Measurements from ENCODE around the gene MVB12B.

Gene MVB12B

DNA sequence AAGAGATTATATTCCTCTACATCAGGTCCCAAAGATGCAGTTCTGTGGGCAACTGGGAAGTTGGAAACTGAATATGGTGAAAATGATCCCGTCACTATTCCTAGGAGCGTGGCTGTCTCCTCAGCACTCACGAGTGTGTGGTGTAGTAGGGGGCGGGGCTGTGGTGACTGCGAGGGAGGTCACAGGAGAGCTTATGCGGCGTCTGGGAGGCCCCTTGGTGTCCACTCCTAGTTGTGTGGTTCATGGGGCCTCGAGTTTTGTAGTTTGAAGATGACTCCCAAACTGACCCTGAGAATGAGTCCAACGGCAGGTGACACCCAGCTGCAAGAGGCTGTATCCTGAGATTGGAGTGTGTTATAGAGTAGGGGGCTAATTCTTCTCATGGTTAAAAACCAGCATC lies 68.2 kb downstream of the MVB12B start:
- TF ChIP-seq ZFX (IDR thresholded peaks at IDR 0.05; ENCODE audit: borderline replicate concordance) = no peak
- TF ChIP-seq, protein P1, sequence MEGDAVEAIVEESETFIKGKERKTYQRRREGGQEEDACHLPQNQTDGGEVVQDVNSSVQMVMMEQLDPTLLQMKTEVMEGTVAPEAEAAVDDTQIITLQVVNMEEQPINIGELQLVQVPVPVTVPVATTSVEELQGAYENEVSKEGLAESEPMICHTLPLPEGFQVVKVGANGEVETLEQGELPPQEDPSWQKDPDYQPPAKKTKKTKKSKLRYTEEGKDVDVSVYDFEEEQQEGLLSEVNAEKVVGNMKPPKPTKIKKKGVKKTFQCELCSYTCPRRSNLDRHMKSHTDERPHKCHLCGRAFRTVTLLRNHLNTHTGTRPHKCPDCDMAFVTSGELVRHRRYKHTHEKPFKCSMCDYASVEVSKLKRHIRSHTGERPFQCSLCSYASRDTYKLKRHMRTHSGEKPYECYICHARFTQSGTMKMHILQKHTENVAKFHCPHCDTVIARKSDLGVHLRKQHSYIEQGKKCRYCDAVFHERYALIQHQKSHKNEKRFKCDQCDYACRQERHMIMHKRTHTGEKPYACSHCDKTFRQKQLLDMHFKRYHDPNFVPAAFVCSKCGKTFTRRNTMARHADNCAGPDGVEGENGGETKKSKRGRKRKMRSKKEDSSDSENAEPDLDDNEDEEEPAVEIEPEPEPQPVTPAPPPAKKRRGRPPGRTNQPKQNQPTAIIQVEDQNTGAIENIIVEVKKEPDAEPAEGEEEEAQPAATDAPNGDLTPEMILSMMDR (IDR thresholded peaks at IDR 0.05) = no peak
- H3K27ac ChIP-seq = no peak overlapping the region

DNA sequence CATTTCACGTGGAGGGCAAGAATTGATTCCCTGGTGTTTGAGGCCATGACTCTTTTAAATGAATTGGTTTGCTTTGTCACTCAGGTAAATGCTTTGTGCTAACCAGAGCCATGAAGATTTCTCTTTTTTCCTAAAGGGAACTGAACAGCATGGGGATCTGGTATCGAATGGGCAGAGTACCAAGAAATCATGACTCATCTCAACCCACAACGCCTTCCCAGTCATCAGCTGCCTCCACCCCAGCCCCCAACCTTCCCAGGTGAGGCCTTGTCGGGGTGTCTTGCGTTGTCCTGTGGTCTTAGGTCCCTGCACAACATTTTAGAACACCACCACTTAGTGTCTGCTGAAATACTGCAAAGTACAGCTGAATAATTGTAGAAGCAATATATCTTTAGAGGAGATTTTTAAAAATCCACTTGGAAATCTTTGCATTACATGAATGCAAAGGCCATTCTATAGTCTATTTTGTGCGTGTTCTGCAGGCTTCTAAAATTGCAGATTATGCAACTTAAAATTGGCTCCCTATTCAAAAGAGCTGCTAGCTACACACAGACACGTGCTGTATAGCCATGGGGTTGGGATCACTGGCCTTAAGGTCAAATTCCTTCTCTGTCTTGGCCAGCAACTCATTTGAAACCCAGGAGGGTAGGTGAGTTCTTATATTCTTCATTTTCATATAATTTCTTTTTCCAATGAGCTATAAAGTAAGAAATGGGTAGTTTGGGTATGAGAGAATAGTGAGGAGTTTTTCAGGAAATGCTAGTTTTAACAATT lies 69.0 kb downstream of the MVB12B start:
- TF ChIP-seq, protein P1 (IDR thresholded peaks at IDR 0.05) = no peak
- TF ChIP-seq ZFX (IDR thresholded peaks at IDR 0.05; ENCODE audit: borderline replicate concordance) = no peak
- H3K27ac ChIP-seq = no peak overlapping the region

DNA sequence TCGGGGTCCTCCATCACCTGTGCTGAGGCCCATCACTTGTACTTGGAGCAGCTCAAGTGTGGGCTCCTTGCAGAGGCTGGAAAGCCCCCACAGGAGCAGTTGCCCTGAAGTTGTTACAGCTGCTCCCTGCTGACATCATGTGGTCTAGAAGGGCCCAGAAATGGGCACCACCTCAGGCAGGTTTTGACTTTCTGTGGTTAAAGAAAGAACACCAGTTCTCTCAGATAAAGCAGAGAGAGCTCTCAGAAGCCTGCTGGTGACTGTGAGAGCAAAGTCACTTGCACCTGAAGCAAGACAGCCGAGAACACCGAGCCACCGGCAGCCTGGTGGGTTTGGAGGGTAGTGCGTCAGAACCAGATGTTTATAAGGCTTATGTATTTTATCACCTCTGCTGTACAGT lies 70.4 kb downstream of the MVB12B start:
- TF ChIP-seq, protein P1 (IDR thresholded peaks at IDR 0.05) = no peak
- TF ChIP-seq ZFX (IDR thresholded peaks at IDR 0.05; ENCODE audit: borderline replicate concordance) = no peak

DNA sequence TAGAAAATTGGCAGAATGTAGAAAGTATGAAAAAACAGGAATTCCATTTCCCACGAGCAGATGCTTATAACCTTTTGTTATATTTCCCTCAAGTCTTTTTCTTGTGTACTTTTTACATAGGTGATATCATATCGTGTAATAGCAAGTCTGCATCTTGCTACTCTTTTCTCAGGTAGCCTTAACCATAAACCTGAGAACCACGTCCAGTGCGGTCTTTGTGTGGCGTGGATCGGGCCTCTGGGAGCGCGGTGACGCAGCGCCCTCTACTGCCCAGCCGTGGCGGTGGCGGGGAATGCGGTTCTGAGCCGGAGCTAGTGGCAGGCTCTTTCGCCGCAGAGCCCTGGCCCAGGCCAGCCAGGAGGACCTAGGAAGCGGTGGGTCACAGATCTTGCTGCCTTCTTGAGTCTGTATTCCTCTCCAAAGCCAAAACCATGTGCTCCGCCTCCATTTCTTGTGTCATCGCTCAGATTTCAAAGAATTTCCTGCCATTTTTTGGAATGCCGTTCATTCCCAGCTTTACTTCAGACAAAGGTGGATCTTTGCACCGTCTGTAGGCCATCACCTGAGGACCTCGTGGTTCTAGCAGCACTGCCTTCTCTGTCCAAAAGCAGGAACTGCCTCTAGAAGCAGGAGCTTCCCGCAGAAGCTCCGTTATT lies 71.9 kb downstream of the MVB12B start:
- TF ChIP-seq ZFX (IDR thresholded peaks at IDR 0.05; ENCODE audit: borderline replicate concordance) = no peak
- TF ChIP-seq, protein P1 (IDR thresholded peaks at IDR 0.05) = peak; percentile 98
- H3K27ac ChIP-seq = no peak overlapping the region

More for the DNA sequence above, 70.4 kb downstream of the MVB12B start:
- no peak overlapping the region for H3K27ac ChIP-seq

DNA sequence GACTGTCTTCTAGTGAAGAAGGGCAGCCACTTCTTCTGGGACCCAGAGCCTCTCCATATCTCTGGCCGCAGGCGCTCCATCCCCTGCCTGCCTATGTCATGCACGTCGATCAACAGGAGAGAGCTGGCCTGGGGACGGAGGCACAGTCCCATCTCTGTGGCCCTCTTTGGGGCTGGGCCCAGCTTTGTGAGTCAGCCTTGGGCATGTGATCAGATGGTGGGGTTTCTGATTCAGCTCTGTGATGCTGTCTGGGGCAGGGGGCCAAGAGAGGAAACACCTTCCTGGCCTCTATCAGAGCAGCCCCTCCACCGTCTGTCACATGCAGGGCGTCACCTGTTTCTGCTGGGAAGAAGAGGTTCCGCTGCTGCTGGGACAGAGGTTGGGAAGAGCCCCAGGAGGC lies 72.6 kb downstream of the MVB12B start:
- H3K27ac ChIP-seq = no peak overlapping the region
- TF ChIP-seq, protein P1 (IDR thresholded peaks at IDR 0.05) = no peak
- no peak for TF ChIP-seq ZFX (IDR thresholded peaks at IDR 0.05; ENCODE audit: borderline replicate concordance)

DNA sequence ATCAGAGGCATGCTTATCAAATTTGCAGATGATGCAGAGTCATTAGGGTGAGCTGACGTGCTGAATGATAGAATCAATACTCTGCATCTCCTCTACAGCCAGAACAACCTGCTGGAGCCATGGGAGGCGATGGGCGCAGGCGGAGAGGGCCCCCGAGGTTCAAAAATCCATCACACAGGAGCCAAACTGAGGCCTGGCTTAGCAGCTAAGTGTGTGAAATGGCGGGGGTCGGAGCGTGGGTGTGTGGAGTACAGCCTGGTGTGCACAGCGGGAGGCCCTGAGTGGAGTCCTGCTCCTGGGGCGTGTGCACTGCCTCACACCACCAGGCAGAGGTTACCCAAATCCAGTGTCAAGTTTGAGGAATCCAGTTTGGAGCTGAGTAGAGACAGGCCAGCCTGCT lies 73.2 kb downstream of the MVB12B start:
- TF ChIP-seq, protein P1 (IDR thresholded peaks at IDR 0.05) = no peak
- TF ChIP-seq ZFX (IDR thresholded peaks at IDR 0.05; ENCODE audit: borderline replicate concordance) = no peak
- H3K27ac ChIP-seq = no peak overlapping the region

DNA sequence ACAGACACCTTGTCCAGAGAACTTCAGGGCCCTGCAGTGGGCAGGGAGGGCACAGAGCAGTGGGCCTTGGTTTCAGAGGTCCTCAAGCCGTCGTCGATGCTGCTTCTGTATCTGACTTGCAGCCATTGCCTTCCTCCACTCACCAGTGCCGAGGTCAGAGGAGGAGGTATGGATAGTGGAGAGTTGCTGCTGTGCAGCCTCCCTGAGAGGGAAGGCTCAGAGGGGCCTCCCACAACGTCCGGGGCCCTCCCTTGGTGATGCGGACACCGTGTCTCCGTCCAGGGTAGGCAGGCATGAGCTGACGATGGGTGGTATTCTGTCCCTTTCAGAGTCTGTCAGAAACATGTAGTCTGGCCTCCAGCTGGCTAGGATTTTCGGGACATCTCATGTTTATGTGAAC lies 73.9 kb downstream of the MVB12B start:
- no peak overlapping the region for H3K27ac ChIP-seq
- TF ChIP-seq, protein P1 (IDR thresholded peaks at IDR 0.05) = no peak
- no peak for TF ChIP-seq ZFX (IDR thresholded peaks at IDR 0.05; ENCODE audit: borderline replicate concordance)

All from 22Rv1 (cell line).